Adipose tissue (tissue), 3 donors: Measurements from ENCODE around the gene SBK1. TPM values are rescaled to one million over a fixed set of nuclear protein-coding genes. Genes with fewer than 3 reads are reported as not detected.
"Not testable (repeated sequence)": the region's sequence is repeated elsewhere in the genome, so short reads cannot be mapped to it uniquely, and the experiment has no call there.

Experiments used
- H3K27ac ChIP-seq: one replicate; pipeline ENCODE4 v1.5.1; 2013; ENCODE audit warnings: low read depth, low read length
- WGBS, 3 donors: extraction: QIAGEN DNeasy Blood & Tissue Kit; methylation state at CpG; one replicate each; pipeline ENCODE4 v1.1.7; 2013; 5-methylcytosine and 5-hydroxymethylcytosine counted together
- polyA plus RNA-seq, 3 donors: library from polyadenylated mRNA; stranded (reverse); fragments of 200-250 nt; gene quantifications; one replicate each; pipeline ENCODE4 v1.2.3, GENCODE V29; 2013
- donor health status: healthy with polysubstance abuse.
- donor health status: Bipolar disorder and iron deficiency.
- donor health status: healthy.

SBK1 gene
- polyA plus RNA-seq, 3 donors, result 0.09 to 1.2 TPM; not detected in 1

GRCh38 chr16:28319476-28320022 is 27.2 kb downstream of the SBK1 start:
- 91 to 93% (median 92%) methylated on average over 24 to 26 of the region's 26 CpGs for WGBS, 3 donors
- no peak overlapping the region for H3K27ac ChIP-seq

- no peak overlapping the region for H3K27ac ChIP-seq
- WGBS, 3 donors, result 97 to 98% (median 97%) methylated on average over 73 of the region's 73 CpGs
Measured at GRCh38 chr16:28320023-28320561, 27.8 kb downstream of the SBK1 start.

- WGBS, 3 donors, result 94 to 96% (median 96%) methylated on average over 36 to 49 of the region's 49 CpGs
- no peak overlapping the region for H3K27ac ChIP-seq
Measured at GRCh38 chr16:28320741-28321140, 28.4 kb downstream of the SBK1 start.

GRCh38 chr16:28321700-28322411 is 29.5 kb downstream of the SBK1 start:
- 65 to 67% (median 66%) methylated on average over 18 to 20 of the region's 20 CpGs for WGBS, 3 donors
- no peak overlapping the region for H3K27ac ChIP-seq

GRCh38 chr16:28324235-28324886 is 32.0 kb downstream of the SBK1 start:
- no peak overlapping the region for H3K27ac ChIP-seq
- WGBS, 3 donors, result 68 to 77% (median 71%) methylated on average over 5 of the region's 5 CpGs

- 76 to 91% (median 89%) methylated on average over 3 of the region's 3 CpGs for WGBS, 3 donors
- no peak overlapping the region for H3K27ac ChIP-seq
Measured at GRCh38 chr16:28324887-28325279, 32.6 kb downstream of the SBK1 start.

GRCh38 chr16:28326881-28327610 is 34.7 kb downstream of the SBK1 start:
- WGBS, 3 donors, result 54 to 57% (median 56%) methylated on average over 12 of the region's 12 CpGs

GRCh38 chr16:28330232-28330631 is 37.9 kb downstream of the SBK1 start:
- not testable (repeated sequence) for H3K27ac ChIP-seq
- 30 to 49% (median 31%) methylated on average over 8 to 9 of the region's 9 CpGs for WGBS, 3 donors

More at GRCh38 chr16:28326881-28327610, 34.7 kb downstream of the SBK1 start:
- H3K27ac ChIP-seq, result no peak overlapping the region

- 63 to 68% (median 63%) methylated on average over 2 of the region's 2 CpGs for WGBS, 3 donors
- H3K27ac ChIP-seq, result not testable (repeated sequence)
Measured at GRCh38 chr16:28330981-28331380, 38.7 kb downstream of the SBK1 start.

- WGBS, 3 donors, result 49 to 70% (median 53%) methylated on average over 4 to 6 of the region's 6 CpGs
- H3K27ac ChIP-seq, result not testable (repeated sequence)
Measured at GRCh38 chr16:28332632-28333031, 40.3 kb downstream of the SBK1 start.

GRCh38 chr16:28335678-28336077 is 43.4 kb downstream of the SBK1 start:
- not testable (repeated sequence) for H3K27ac ChIP-seq
- 85 to 90% (median 90%) methylated on average over 8 of the region's 8 CpGs for WGBS, 3 donors

- not testable (repeated sequence) for H3K27ac ChIP-seq
- WGBS, 3 donors, result 73 to 85% (median 81%) methylated on average over 5 of the region's 5 CpGs
Measured at GRCh38 chr16:28336940-28337710, 44.8 kb downstream of the SBK1 start.

- not testable (repeated sequence) for H3K27ac ChIP-seq
- 85 to 91% (median 89%) methylated on average over 5 of the region's 6 CpGs for WGBS, 3 donors
Measured at GRCh38 chr16:28338230-28338629, 45.9 kb downstream of the SBK1 start.

GRCh38 chr16:28362600-28362999 is 70.3 kb downstream of the SBK1 start:
- WGBS, 3 donors, result 97 to 100% (median 100%) methylated on average over 1 to 2 of the region's 5 CpGs
- not testable (repeated sequence) for H3K27ac ChIP-seq

GRCh38 chr16:28363408-28363807 is 71.1 kb downstream of the SBK1 start, which contains the start of gene NPIPB6:
TSS of gene NPIPB6 (minus strand) at chr16:28363508. CDS start at chr16:28362822, 686 bp downstream.
- no CpG with 5 or more reads among the region's 5 CpGs for WGBS, 3 donors
- not testable (repeated sequence) for H3K27ac ChIP-seq

- not testable (repeated sequence) for H3K27ac ChIP-seq
- WGBS, 3 donors, result 0 to 2% (median 0%) methylated on average over 10 to 13 of the region's 75 CpGs
Measured at GRCh38 chr16:28364268-28365173, 72.2 kb downstream of the SBK1 start.

- WGBS, 3 donors, result 19 to 35% (median 31%) methylated on average over 18 to 24 of the region's 32 CpGs
- not testable (repeated sequence) for H3K27ac ChIP-seq
Measured at GRCh38 chr16:28367926-28368325, 75.6 kb downstream of the SBK1 start.
